Sigmoid colon (tissue), 7 donors: ENCODE results near the gene GAS6. TPM values are rescaled to one million over a fixed set of nuclear protein-coding genes. Genes with fewer than 3 reads are reported as not detected.
A peak's percentile ranks its signal among the peaks of the same experiment; 100 is the strongest.

Experiments
- DNase-seq: peaks from one replicate; pipeline ENCODE4 v3.0.0-alpha.2; 2019
- H3K27ac ChIP-seq, 4 donors: fragments of 200-600 bp; sonication (generic); one replicate each; pipeline ENCODE4 v1.5.1; 2016 to 2019; ENCODE audit warnings: mild to moderate bottlenecking in 1 of 4
- H3K27me3 ChIP-seq, 3 donors: fragments of 200-600 bp; sonication (generic); one replicate each; pipeline ENCODE4 v1.5.1; 2019; ENCODE audit warnings: mild to moderate bottlenecking in 1 of 3
- H3K36me3 ChIP-seq, 4 donors: fragments of 200-600 bp; sonication (generic); one replicate each; pipeline ENCODE4 v1.5.1; 2016 to 2019
- H3K4me1 ChIP-seq, 4 donors: fragments of 200-600 bp; sonication (generic); one replicate each; pipeline ENCODE4 v1.5.1; 2017 to 2019
- H3K4me3 ChIP-seq, 4 donors: fragments of 200-600 bp; sonication (generic); one replicate each; pipeline ENCODE4 v1.5.1; 2017 to 2019; ENCODE audit warnings: mild to moderate bottlenecking in 2 of 4, moderate library complexity in 1 of 4
- H3K9me3 ChIP-seq, 4 donors: fragments of 200-600 bp in 3 of 4; sonication (generic) in 3 of 4; one replicate each; pipeline versions ENCODE4 v1.5.1 to v1.6.1; 2013 to 2019
- EP300 ChIP-seq, 4 donors: sonication (generic); formaldehyde crosslinking; IDR thresholded peaks; one replicate each; pipeline ENCODE4 v1.6.1; 2017; ENCODE audit warnings: antibody characterized with exemption in 4 of 4
- POLR2A ChIP-seq, 2 donors: fragments of 450-650 bp; IDR thresholded peaks; one replicate each; pipeline ENCODE4 v1.6.1; 2016; ENCODE audit warnings: antibody characterized with exemption in 2 of 2, mild to moderate bottlenecking in 2 of 2, moderate library complexity in 2 of 2
- POLR2AphosphoS5 ChIP-seq, 4 donors: sonication (generic); formaldehyde crosslinking; IDR thresholded peaks; one replicate each; pipeline ENCODE4 v1.6.1; 2017; ENCODE audit warnings: antibody characterized with exemption in 4 of 4
- WGBS, 2 donors: extraction: QIAGEN DNeasy Blood & Tissue Kit; methylation state at CpG; one replicate each; pipeline ENCODE4 v1.1.7; 2013; 5-methylcytosine and 5-hydroxymethylcytosine counted together
- intact Hi-C: fragments of 100-400 bp; cut with DNase I; formaldehyde crosslinking; loops from one replicate; pipeline ENCODE4 v1.15.1; 2023
- polyA plus RNA-seq, 3 donors: library from polyadenylated mRNA; stranded (reverse); fragments of 200-250 nt; gene quantifications; one replicate each; pipeline ENCODE4 v1.2.3, GENCODE V29; 2013
- total RNA-seq, 4 donors: library from RNA; depleted of rRNA; stranded (reverse); fragments of >200 nt; gene quantifications; one replicate each; pipeline ENCODE4 v1.1.0, GENCODE V29; 2016
- TF ChIP-seq, protein P1 (sequence below), 4 experiments: fragments of 450-650 bp in 3 of 4; fragments of 200-600 bp in 1 of 4; IDR thresholded peaks; one replicate each; pipeline ENCODE4 v1.5.1; 2016 to 2019; ENCODE audit warnings: antibody characterized with exemption in 4 of 4, mild to moderate bottlenecking in 3 of 4, moderate library complexity in 2 of 4
- donor health status: healthy with polysubstance abuse.
- donor health status: Bipolar disorder and iron deficiency.
- donor health status: healthy.

Gene GAS6
- total and polyA plus RNA-seq, 7 donors = 27.0 to 105 (median 58.1) TPM

DNA sequence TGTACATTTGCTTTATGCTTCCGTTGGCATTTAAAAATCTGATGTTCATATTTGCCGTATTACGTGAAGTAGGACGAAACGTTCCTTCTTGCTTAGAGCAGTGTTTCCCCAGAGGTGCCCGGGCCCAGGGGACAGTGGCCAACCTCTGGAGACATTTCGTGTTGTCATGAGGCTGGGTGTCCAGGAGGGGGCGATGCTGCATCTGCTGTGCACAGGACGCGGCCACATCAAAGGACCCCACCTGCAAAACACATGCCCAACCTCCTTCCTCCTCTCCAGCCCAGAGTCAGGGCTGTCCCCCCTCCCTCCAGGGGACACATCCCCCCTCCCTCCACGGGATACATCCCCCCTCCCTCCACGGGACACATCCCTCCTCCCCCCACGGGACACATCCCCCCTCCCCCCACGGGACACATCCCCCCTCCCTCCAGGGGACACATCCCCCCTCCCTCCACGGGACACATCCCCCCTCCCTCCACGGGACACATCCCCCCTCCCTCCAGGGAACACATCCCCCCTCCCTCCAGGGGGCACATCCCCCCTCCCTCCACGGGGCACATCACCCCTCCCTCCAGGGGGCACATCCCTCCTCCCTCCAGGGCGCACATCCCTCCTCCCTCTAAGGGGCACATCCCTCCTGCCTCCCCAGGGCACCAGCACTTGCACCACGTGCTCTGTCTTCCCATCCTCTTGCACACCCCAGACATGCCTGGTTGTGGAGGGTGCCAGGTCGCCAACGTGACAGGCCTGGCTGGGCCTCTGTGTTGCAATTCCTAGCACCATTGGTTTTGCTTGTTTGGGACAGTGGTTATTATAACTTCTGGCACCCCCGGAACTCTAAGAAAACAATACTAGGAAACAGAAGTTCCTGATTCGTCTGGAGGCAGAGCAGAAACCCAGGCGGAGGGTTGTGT is 46.7 kb downstream of the GAS6 start:
- H3K9me3 ChIP-seq = no peaks in the 10 kb centered on the region
- peak overlapping the region; percentile 53 to 89 (median 68) for H3K27ac ChIP-seq
- no peak overlapping the region for H3K4me3 ChIP-seq
- intact Hi-C loops = loop anchor here (1.0 to 2.0 kb wide), 4 partner anchors 47 to 410 kb away; partner anchors contain the start of gene GAS6
- no peaks in the 10 kb centered on the region for H3K27me3 ChIP-seq
- H3K36me3 ChIP-seq = no peaks in the 10 kb centered on the region
- DNase-seq = peak; percentile 95
- H3K4me1 ChIP-seq = peaks cover 0 to 60% (median 49%) of the 10 kb centered on the region in 4 donors
- WGBS, 2 donors = 13 to 32% methylated on average over 24 of the region's 24 CpGs
- TF ChIP-seq POLR2AphosphoS5 (IDR thresholded peaks at IDR 0.05) (peak; percentile 17 to 58 (median 38)), POLR2A (IDR thresholded peaks at IDR 0.05) (no peak), EP300 (IDR thresholded peaks at IDR 0.05) (no peak)
- TF ChIP-seq, protein P1, sequence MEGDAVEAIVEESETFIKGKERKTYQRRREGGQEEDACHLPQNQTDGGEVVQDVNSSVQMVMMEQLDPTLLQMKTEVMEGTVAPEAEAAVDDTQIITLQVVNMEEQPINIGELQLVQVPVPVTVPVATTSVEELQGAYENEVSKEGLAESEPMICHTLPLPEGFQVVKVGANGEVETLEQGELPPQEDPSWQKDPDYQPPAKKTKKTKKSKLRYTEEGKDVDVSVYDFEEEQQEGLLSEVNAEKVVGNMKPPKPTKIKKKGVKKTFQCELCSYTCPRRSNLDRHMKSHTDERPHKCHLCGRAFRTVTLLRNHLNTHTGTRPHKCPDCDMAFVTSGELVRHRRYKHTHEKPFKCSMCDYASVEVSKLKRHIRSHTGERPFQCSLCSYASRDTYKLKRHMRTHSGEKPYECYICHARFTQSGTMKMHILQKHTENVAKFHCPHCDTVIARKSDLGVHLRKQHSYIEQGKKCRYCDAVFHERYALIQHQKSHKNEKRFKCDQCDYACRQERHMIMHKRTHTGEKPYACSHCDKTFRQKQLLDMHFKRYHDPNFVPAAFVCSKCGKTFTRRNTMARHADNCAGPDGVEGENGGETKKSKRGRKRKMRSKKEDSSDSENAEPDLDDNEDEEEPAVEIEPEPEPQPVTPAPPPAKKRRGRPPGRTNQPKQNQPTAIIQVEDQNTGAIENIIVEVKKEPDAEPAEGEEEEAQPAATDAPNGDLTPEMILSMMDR (IDR thresholded peaks at IDR 0.05) = peak; percentile 77 to 90 (median 86)

DNA sequence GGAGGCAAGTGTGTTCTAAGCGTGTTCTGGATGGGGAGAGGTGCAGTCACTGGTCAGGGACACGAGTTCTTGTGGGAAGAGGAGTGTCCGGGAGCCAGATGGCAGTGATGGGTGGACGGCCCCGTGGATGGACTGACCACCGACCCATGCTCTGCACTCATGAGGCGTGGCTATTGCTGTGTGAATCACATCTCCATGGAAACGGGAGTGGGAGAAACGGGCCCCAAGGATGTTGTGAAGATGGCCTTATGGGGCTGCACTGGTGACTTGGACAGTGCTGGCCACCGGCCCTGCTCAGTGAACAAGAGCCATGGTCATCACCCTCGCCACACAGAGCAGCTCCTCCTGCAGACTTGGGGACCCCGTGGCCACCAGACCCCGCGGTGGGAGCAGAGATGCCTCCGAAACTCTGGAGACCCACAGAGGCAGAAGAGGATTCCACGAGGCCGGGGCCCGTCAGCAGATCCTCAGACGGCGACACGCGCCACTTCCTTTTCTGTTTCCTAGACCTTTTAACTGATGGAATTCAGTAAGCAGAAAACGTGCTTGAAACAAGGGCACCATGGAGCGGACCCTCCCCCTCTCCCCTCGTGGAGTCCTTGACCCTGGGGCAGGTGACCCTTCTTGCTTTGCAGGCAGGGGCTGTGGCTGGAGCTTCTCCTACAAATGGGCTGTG is 47.5 kb downstream of the GAS6 start:
- intact Hi-C loops = loop anchor here (2.0 kb wide), 2 partner anchors 88 to 410 kb away; no protein-coding TSS in a partner anchor
- TF ChIP-seq POLR2A (IDR thresholded peaks at IDR 0.05) (no peak), EP300 (IDR thresholded peaks at IDR 0.05) (no peak), POLR2AphosphoS5 (IDR thresholded peaks at IDR 0.05) (no peak)
- TF ChIP-seq, protein P1 (IDR thresholded peaks at IDR 0.05) = no peak
- peaks cover 0 to 52% (median 41%) of the 10 kb centered on the region in 4 donors for H3K4me1 ChIP-seq
- H3K9me3 ChIP-seq = no peaks in the 10 kb centered on the region
- H3K4me3 ChIP-seq = no peak overlapping the region
- H3K27me3 ChIP-seq = no peaks in the 10 kb centered on the region
- 73 to 75% methylated on average over 25 of the region's 25 CpGs for WGBS, 2 donors
- H3K36me3 ChIP-seq = no peaks in the 10 kb centered on the region
- no peak for DNase-seq
- peak overlapping the region in 1 of 4 donors; percentile 89 for H3K27ac ChIP-seq

DNA sequence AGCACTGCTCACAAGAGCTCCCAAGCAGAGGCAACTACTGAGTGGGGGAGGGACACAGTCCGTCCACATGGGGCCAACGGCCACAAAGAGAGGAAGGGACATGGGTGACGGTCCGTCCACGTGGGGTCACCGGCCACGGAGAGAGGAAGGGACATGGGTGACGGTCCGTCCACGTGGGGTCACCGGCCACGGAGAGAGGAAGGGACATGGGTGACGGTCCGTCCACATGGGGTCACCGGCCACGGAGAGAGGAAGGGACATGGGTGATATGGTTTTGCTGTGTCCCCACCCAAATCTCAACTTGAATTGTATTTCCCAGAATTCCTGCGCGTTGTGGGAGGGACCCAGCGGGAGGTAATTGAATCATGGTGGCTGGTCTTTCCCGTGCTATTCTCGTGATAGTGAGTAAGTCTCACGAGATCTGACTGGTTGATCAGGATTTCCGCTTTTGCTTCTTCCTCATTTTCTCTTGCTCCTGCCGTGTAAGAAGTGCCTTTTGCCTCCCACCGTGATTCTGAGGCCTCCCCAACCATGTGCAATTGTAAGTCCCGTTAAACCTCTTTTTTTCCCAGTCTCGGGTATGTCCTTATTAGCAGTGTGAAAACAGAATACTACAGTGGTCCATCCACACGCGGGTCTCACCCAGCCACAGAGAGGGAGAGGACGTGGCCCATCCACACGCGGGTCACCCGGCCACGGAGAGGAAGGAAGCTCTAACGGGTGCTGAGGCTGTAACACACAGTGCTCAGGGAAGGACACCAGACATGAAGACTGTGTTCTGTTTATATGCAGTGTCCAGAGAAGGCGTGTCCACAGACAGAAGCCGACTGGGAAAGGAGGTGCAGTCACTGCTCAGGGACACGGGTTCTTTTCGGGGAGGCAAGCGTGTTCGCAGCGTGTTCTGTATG is 48.5 kb downstream of the GAS6 start:
- 71 to 78% methylated on average over 42 of the region's 42 CpGs for WGBS, 2 donors
- intact Hi-C loops = loop anchor here (2.0 kb wide), 2 partner anchors 89 to 411 kb away; no protein-coding TSS in a partner anchor
- H3K36me3 ChIP-seq = no peaks in the 10 kb centered on the region
- no peak for DNase-seq
- H3K27me3 ChIP-seq = no peaks in the 10 kb centered on the region
- peaks cover 0 to 44% (median 32%) of the 10 kb centered on the region in 4 donors for H3K4me1 ChIP-seq
- no peak for TF ChIP-seq EP300 (IDR thresholded peaks at IDR 0.05)
- TF ChIP-seq, protein P1 (IDR thresholded peaks at IDR 0.05) = no peak
- TF ChIP-seq POLR2AphosphoS5 (IDR thresholded peaks at IDR 0.05) = no peak
- TF ChIP-seq POLR2A (IDR thresholded peaks at IDR 0.05) = no peak
- peak overlapping the region in 1 of 4 donors; percentile 10 for H3K4me3 ChIP-seq
- no peaks in the 10 kb centered on the region for H3K9me3 ChIP-seq
- peak overlapping the region in 1 of 4 donors; percentile 32 for H3K27ac ChIP-seq

DNA sequence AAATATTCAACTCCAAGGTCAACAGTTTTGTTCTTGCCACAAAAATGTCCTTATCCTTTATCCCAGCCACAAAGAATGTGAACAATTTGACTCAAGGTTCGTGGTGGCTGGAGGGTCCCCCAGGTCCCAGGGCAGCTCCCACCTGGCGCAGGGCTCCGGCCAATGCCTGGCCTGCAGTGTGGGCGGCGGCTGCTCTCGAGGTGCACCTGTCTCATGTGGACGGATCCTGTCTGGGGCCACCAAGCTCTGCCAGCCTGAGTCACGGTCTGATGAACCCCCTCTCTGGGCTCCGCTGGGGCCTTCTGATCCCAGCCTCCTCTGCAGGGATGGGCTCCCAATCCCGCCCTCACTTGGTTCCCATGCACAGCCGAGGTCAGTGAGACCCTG is 49.4 kb downstream of the GAS6 start:
- no peak for TF ChIP-seq EP300 (IDR thresholded peaks at IDR 0.05)
- no peak for TF ChIP-seq POLR2AphosphoS5 (IDR thresholded peaks at IDR 0.05)
- TF ChIP-seq, protein P1 (IDR thresholded peaks at IDR 0.05) = no peak
- no peak for TF ChIP-seq POLR2A (IDR thresholded peaks at IDR 0.05)
- no peak overlapping the region for H3K27ac ChIP-seq
- DNase-seq = no peak

More for the DNA sequence above, 49.4 kb downstream of the GAS6 start:
- H3K36me3 ChIP-seq = no peaks in the 10 kb centered on the region
- no peak overlapping the region for H3K4me3 ChIP-seq
- intact Hi-C loops = no loop called here
- H3K9me3 ChIP-seq = no peaks in the 10 kb centered on the region
- no peaks in the 10 kb centered on the region for H3K27me3 ChIP-seq
- peaks cover 0 to 34% (median 23%) of the 10 kb centered on the region in 4 donors for H3K4me1 ChIP-seq
- WGBS, 2 donors = 71 to 83% methylated on average over 11 of the region's 11 CpGs
